ENCODE measurements around the gene MICAL3.

MICAL3 gene

DNA sequence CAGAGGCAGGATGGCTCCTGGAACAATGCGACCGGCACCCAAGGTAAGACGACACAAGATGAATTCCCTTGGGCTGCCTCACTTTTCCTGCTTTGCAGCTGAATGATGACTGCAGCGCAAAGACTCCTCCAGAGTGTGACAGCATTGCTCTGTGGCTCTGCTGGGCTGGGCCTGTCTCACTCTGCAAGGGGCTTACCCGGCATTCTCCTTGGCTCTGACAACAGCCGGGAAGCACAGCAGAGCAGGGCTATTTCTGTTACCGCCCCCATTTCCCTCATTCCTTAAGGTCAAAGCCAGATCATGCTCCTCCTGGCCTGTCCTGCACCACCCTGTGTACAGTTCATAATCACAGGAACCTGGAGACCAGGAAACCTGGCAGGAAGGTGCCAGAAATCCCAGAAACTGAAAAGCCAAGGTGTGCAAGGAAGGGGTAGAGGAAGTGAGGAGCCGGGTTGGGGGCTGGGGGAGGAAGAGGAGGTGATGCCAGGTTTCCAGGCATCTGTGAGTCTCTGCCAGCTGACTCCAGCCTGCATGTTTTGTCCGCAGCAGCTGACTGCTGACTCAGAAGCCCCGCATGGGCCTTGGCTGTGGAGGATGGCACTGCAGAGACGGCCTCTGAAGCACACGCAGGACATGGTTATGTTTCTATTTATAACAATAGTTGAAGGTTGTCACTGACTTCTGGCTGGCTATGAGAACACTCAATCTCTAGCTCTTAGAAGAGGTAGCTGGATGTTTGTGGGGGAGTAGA, 113.6 kb downstream of the MICAL3 start:
- DNase-seq, result peak; percentile 57
- H3K4me3 Mint-ChIP-seq, result peak overlapping the region; percentile 24
- H3K4me1 Mint-ChIP-seq, result peaks cover 64% of the 10 kb centered on the region
- no peaks in the 10 kb centered on the region for H3K27me3 Mint-ChIP-seq (ENCODE audit: low read depth, poor library complexity)
- H3K27ac Mint-ChIP-seq, result peak overlapping the region; percentile 65
- TF ChIP-seq CTCF (IDR thresholded peaks at IDR 0.05), result no peak
- no peaks in the 10 kb centered on the region for H3K36me3 Mint-ChIP-seq (ENCODE audit: low read depth)
- H3K9me3 Mint-ChIP-seq, result no peaks in the 10 kb centered on the region

DNA sequence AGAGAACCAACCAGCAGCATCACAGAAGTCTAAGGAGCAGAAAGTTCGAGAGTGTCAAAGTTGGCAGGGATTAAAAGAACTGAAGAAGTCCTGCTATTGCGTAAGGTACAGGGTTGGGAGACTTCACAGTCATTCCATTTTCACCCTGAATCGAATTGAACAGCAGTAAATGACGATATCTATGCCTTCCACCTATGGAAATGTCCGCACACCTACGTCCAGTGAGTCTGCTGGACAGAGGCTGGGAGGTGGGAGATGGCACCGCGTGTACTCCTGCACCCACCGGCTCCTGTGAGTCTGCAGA, 116.7 kb downstream of the MICAL3 start:
- Mint-ChIP-seq H3K4me3 (no peak overlapping the region), H3K27me3 (ENCODE audit: low read depth, poor library complexity) (no peaks in the 10 kb centered on the region), H3K9me3 (no peaks in the 10 kb centered on the region), H3K36me3 (ENCODE audit: low read depth) (no peaks in the 10 kb centered on the region), H3K4me1 (peaks cover 46% of the 10 kb centered on the region), H3K27ac (no peak overlapping the region)
- no peak for TF ChIP-seq CTCF (IDR thresholded peaks at IDR 0.05)
- DNase-seq, result no peak

DNA sequence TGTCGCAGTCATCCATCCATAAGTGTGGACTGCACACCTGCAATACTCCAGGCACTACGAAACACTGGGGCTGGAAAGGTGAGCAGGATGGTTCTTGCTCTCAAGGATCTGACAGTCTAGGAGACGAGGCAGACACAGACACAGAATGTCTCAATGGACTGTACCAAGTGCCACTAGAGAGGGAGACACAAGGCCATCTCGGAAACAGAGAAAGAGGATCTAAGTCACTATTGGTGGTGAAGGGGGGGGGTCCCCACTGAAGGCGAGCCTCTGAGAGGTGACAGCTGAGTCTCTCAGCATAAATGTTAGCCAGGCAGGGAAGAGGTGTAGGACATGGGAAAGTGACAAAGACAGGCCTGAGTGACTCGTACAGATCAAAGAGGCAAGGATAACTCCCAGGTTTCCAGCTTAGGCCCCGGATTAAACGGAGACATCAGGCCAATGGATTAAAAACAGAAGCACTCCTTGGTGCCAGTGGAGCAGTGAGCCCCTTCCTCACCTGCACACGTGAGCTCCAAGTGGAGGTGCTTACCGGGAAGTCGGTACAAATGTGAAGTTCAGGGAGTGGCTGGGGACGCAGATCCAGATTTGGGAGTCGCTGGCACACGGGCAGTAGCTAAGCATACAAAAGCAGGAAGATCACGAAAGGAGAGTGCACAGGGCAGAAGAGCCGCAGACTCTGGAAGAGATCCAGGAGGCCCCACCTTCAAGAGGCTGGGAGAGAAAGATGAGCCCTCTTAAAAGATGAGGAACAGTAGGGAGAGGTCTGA, 117.2 kb downstream of the MICAL3 start:
- no peaks in the 10 kb centered on the region for H3K27me3 Mint-ChIP-seq (ENCODE audit: low read depth, poor library complexity)
- peaks cover 47% of the 10 kb centered on the region for H3K4me1 Mint-ChIP-seq
- no peaks in the 10 kb centered on the region for H3K9me3 Mint-ChIP-seq
- H3K36me3 Mint-ChIP-seq (ENCODE audit: low read depth), result no peaks in the 10 kb centered on the region
- peak overlapping the region; percentile 86 for H3K27ac Mint-ChIP-seq
- H3K4me3 Mint-ChIP-seq, result no peak overlapping the region
- DNase-seq, result no peak
- no peak for TF ChIP-seq CTCF (IDR thresholded peaks at IDR 0.05)

DNA sequence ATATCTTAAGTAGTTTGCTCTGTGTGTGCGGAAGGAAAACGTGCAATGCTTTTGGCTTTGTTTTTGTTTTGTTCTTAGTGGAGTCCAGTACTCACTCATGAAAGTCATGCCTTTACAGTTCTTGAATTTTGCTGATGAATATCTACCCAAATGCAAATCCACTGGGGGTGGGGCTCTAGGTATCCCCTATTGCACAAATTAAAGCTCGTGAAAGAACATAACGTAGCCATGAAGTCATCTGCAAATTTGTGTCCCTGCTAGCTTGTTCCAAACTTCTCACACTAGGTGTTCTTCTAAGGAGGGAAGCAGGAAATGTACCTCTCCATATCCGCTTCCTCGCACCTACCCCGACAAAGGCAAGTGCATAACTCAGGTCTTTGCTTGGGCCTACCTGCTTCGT, 118.9 kb downstream of the MICAL3 start:
- DNase-seq, result no peak
- TF ChIP-seq CTCF (IDR thresholded peaks at IDR 0.05), result no peak
- Mint-ChIP-seq H3K4me1 (peaks cover 32% of the 10 kb centered on the region), H3K27ac (no peak overlapping the region), H3K9me3 (no peaks in the 10 kb centered on the region), H3K27me3 (ENCODE audit: low read depth, poor library complexity) (no peaks in the 10 kb centered on the region), H3K36me3 (ENCODE audit: low read depth) (no peaks in the 10 kb centered on the region), H3K4me3 (no peak overlapping the region)

DNA sequence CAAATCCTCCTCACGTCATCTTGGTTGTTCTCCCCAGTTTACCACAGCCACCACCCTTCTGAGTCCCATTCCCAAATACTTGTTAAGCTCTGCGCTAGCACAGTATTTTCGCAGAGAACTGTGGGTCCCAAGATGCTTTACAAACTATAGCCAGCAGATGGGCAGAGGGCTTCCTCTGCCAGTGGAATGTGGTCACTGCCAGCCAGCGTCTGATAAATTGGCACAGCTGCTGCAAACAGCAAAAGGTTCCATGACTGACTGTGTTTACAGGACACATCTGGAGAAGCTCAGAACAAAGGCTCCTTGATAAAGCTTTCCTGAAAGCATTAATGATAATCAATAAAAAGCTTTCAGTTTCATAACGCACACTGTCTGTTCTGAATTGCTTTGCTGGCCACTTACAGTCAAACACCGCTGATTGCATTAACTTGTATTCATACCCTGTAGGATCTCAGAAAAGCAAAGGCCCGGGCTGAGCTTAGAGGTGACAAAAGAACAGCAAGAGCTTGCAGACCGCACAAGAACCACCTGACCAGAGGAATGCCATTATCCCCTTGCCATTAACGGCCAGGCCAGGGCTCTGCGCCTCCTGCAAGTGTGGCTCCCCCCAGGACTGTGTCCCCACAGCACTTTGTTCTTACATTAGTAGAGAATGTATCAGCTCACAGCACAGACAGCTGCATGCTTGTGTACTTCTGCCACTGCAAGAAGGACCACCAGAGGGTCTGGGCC, 120.6 kb downstream of the MICAL3 start:
- H3K4me1 Mint-ChIP-seq, result peaks cover 29% of the 10 kb centered on the region
- TF ChIP-seq CTCF (IDR thresholded peaks at IDR 0.05), result no peak
- no peak for DNase-seq
- no peak overlapping the region for H3K27ac Mint-ChIP-seq
- no peaks in the 10 kb centered on the region for H3K9me3 Mint-ChIP-seq
- H3K4me3 Mint-ChIP-seq, result no peak overlapping the region
- H3K27me3 Mint-ChIP-seq (ENCODE audit: low read depth, poor library complexity), result no peaks in the 10 kb centered on the region
- no peaks in the 10 kb centered on the region for H3K36me3 Mint-ChIP-seq (ENCODE audit: low read depth)
